Gastrocnemius medialis (tissue), 4 donors: ENCODE measurements around the gene ATP2C2. TPM values are rescaled to one million over a fixed set of nuclear protein-coding genes. Genes with fewer than 3 reads are reported as not detected.

Source experiments
- ATAC-seq, 2 donors: fragments of 150-250 bp; one replicate each; pipeline ENCODE4 v1.9.1; 2016
- DNase-seq, 2 donors: peaks; one replicate each; pipeline ENCODE4 v3.0.0-alpha.2; 2019
- H3K27ac ChIP-seq, 4 donors: fragments of 200-600 bp; sonication (generic); 1 replicate in 1 of 4; 2 replicates in 3 of 4; pipeline ENCODE4 v1.5.1; 2016 to 2018; ENCODE audit warnings: mild to moderate bottlenecking in 2 of 4, moderate library complexity in 1 of 4
- H3K27me3 ChIP-seq, 3 donors: fragments of 200-600 bp; sonication (generic) in 2 of 3; 1 replicate in 1 of 3; 2 replicates in 2 of 3; pipeline versions ENCODE4 v1.5.1 to v1.6.0; 2016 to 2019; ENCODE audit warnings: mild to moderate bottlenecking in 1 of 3, moderate library complexity in 1 of 3
- H3K36me3 ChIP-seq, 2 donors: fragments of 200-600 bp; sonication (generic) in 1 of 2; one replicate each; pipeline ENCODE4 v1.5.1; 2017 to 2018
- H3K4me1 ChIP-seq, 2 donors: fragments of 200-600 bp; sonication (generic) in 1 of 2; one replicate each; pipeline ENCODE4 v1.5.1; 2016 to 2017; ENCODE audit warnings: mild to moderate bottlenecking in 2 of 2
- H3K4me3 ChIP-seq, 4 donors: fragments of 200-600 bp; sonication (generic) in 3 of 4; 1 replicate in 1 of 4; 2 replicates in 3 of 4; pipeline ENCODE4 v1.5.1; 2016 to 2019; ENCODE audit warnings: mild to moderate bottlenecking in 2 of 4
- H3K9me3 ChIP-seq, 3 donors: fragments of 200-600 bp; sonication (generic) in 2 of 3; 1 replicate in 1 of 3; 2 replicates in 2 of 3; pipeline ENCODE4 v1.5.1; 2016 to 2019
- POLR2A ChIP-seq, 2 donors: fragments of 450-650 bp; IDR thresholded peaks; one replicate each; pipeline ENCODE4 v1.6.1; 2017; ENCODE audit warnings: antibody characterized with exemption in 2 of 2, mild to moderate bottlenecking in 2 of 2, moderate library complexity in 2 of 2
- in situ Hi-C, 4 donors: fragments of 200-750 bp; cut with MboI; loops; one replicate each; pipeline versions ENCODE4 v1.15.0 to v1.8.0; 2017; ENCODE audit warnings: low sequenced_read_pairs in 4 of 4
- intact Hi-C: fragments of 100-400 bp; cut with DNase I; formaldehyde crosslinking; loops from one replicate; pipeline ENCODE4 v1.15.1; 2023; ENCODE audit warnings: low total_unique reads
- total RNA-seq, 4 donors: library from RNA; depleted of rRNA; stranded (reverse); fragments of >200 nt; gene quantifications; one replicate each; pipeline versions ENCODE4 v1.1.0 to v1.2.3, GENCODE V29; 2016
- TF ChIP-seq, protein P1 (sequence below), 5 experiments: fragments of 450-650 bp in 3 of 5; fragments of 200-600 bp in 2 of 5; sonication (generic) in 2 of 5; IDR thresholded peaks in 4 of 5; conservative IDR thresholded peaks in 1 of 5; 1 replicate in 4 of 5; 2 replicates in 1 of 5; pipeline ENCODE4 v1.5.1; 2016 to 2019; ENCODE audit warnings: antibody characterized with exemption in 5 of 5, mild to moderate bottlenecking in 3 of 5, moderate library complexity in 3 of 5

Gene ATP2C2
- total RNA-seq, 4 donors from 2014 or later, result 0.44 TPM; not detected in 3

DNA sequence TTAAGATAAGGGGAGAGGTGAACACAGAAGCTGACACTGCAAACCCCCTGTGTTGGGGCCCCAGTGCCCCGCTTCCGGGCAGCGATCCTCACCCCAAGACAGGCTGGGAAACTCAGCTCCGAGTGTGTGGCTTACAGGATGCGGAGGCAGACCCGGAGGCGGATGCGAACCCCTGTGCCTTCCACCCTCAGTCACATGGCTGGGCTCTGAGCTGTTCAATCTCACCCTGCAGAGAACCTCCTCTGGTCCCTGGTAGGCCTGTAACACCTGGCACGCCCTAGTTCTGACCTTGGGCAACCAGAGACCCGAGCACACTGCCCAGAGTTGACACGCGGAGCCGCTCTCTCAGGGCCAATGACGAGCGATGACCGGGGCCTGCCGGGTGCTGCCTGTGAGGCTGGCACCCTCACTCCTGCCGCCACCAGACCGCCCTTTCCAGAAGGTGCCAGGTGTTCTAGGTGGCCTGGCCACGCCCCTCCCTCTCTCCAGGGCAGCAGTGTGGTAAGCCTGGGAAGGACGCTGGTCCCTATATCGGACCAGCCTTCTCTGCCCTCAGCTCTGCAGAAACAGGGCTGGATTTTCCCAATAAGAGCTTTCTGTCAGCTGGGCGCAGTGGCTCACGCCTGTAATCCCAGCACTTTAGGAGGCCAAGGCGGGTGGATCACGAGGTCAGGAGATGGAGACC, 112.9 kb downstream of the ATP2C2 start:
- no peaks in the 10 kb centered on the region for H3K27me3 ChIP-seq
- no peaks in the 10 kb centered on the region for H3K9me3 ChIP-seq
- DNase-seq (no peak), ATAC-seq (no peak)
- H3K36me3 ChIP-seq, result peaks cover 0 to 12% of the 10 kb centered on the region in 2 donors
- TF ChIP-seq, protein P1, sequence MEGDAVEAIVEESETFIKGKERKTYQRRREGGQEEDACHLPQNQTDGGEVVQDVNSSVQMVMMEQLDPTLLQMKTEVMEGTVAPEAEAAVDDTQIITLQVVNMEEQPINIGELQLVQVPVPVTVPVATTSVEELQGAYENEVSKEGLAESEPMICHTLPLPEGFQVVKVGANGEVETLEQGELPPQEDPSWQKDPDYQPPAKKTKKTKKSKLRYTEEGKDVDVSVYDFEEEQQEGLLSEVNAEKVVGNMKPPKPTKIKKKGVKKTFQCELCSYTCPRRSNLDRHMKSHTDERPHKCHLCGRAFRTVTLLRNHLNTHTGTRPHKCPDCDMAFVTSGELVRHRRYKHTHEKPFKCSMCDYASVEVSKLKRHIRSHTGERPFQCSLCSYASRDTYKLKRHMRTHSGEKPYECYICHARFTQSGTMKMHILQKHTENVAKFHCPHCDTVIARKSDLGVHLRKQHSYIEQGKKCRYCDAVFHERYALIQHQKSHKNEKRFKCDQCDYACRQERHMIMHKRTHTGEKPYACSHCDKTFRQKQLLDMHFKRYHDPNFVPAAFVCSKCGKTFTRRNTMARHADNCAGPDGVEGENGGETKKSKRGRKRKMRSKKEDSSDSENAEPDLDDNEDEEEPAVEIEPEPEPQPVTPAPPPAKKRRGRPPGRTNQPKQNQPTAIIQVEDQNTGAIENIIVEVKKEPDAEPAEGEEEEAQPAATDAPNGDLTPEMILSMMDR (IDR thresholded peaks at IDR 0.05 in 4 of 5, conservative IDR thresholded peaks at IDR 0.05 in 1 of 5), result no peak
- no peaks in the 10 kb centered on the region for H3K4me1 ChIP-seq
- H3K27ac ChIP-seq, result no peak overlapping the region
- in situ Hi-C loops (loop anchor here in 2 of 4 donors (25.0 kb wide), 2 partner anchors 194 to 519 kb away; partner anchors contain the start of genes NECAB2 (in 2 of the 2), OSGIN1 (in 2 of the 2) and WFDC1 (in 2 of the 2)), intact Hi-C loops (no loop called here)
- H3K4me3 ChIP-seq, result no peak overlapping the region

DNA sequence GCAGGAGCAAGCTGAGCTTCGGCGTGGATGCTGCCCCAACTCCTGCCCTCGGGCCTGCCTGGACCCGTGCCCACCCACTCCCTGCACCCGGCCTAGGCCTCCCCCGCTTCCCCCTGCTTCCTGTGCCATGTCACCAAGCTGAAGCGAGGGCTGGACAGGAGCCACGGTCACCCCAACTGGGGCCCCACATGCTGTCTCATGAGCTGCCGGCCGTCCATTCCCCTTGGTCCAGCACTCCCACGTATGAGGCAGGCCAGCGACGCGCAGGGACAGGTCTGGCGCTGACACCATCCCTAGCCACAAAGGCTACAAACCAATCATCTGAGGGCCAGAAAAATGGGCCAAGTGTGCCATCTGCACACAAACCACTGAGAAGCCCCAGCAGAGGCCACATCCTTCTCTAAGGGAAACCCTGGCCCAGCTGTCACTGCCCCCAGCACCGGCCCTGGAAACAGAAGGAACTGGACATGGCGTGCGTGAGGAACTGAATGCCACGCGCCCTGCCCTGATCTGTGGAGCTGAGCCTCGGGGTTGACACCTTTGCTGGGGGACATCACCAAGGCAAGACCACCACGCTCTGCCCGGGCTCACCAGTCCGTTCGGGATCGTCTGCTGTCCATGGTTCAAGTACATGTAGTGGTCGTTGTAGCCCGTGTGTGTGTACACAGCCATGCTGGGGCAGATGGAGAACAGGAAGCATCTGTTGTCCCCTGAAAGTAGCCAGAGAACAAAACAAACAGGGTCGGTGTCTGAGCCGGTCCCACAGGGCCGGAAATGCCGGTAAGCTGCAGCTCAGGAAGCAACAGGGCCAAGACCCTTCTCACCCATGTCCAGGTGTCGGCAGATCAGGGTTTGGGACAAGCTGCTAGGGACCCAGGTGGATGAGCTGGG, 113.9 kb downstream of the ATP2C2 start:
- Histone ChIP-seq H3K27ac (no peak overlapping the region), H3K9me3 (no peaks in the 10 kb centered on the region), H3K4me3 (no peak overlapping the region), H3K27me3 (no peaks in the 10 kb centered on the region), H3K4me1 (no peaks in the 10 kb centered on the region), H3K36me3 (peaks cover 0 to 20% of the 10 kb centered on the region in 2 donors)
- intact Hi-C loops, result no loop called here
- no peak for ATAC-seq
- DNase-seq, result no peak
- TF ChIP-seq, protein P1 (IDR thresholded peaks at IDR 0.05 in 4 of 5, conservative IDR thresholded peaks at IDR 0.05 in 1 of 5), result no peak
- TF ChIP-seq POLR2A (IDR thresholded peaks at IDR 0.05), result no peak
- in situ Hi-C loops, result loop anchor here in 2 of 4 donors (25.0 kb wide), 2 partner anchors 195 to 520 kb away; partner anchors contain the start of genes NECAB2 (in 2 of the 2), OSGIN1 (in 2 of the 2) and WFDC1 (in 2 of the 2)

DNA sequence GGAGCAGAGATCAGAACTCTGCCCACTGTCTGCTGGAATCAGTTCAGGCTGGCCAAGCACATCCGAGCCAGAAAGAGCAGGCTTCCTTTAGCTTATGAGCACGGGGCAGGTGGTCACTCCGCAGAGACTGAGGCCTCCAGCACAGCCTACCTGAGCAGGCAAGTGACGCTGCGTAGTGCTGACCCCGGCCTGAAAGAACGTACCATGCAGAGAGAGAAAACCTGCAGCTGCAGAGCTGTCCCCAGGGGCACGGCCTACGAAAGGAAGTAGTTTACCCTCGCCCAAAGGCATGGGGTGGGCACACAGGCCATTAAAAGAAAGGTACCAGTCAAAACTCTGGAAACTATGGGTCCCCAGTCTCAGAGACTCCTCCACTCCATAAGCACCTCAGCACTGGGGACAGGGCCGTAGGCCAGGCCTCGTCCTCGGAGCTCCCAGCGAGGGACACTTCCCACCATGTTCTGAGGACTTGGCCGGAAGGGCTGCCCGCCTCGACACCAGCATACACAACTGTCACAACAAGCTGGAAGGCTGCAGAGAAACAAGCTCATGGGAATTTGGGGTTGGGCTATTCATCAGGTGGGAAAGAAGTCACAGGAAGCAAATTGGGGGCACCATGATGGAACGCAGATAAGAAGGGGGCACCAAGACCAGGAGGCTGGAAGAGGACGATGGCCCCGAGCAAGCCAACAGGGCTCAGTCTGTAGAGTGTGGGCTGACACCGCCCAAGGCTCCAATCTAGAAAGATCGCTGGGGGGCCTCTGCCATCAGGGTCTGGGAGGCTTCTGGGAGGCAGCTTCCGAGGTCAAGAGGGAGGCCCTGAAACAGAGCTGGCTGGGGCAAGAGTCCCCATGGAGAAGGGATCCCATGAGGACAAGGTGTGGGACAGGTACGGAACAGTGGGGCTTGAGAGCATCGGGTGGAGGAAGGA, 114.9 kb downstream of the ATP2C2 start:
- H3K4me3 ChIP-seq, result no peak overlapping the region
- no peaks in the 10 kb centered on the region for H3K9me3 ChIP-seq
- no peak for ATAC-seq
- DNase-seq, result no peak
- H3K27me3 ChIP-seq, result no peaks in the 10 kb centered on the region
- H3K36me3 ChIP-seq, result peaks cover 0 to 20% of the 10 kb centered on the region in 2 donors
- H3K4me1 ChIP-seq, result no peaks in the 10 kb centered on the region
- no peak for TF ChIP-seq POLR2A (IDR thresholded peaks at IDR 0.05)
- TF ChIP-seq, protein P1 (IDR thresholded peaks at IDR 0.05 in 4 of 5, conservative IDR thresholded peaks at IDR 0.05 in 1 of 5), result no peak
- in situ Hi-C loops (loop anchor here in 2 of 4 donors (25.0 kb wide), 2 partner anchors 196 to 521 kb away; partner anchors contain the start of genes NECAB2 (in 2 of the 2), OSGIN1 (in 2 of the 2) and WFDC1 (in 2 of the 2)), intact Hi-C loops (no loop called here)
- H3K27ac ChIP-seq, result no peak overlapping the region
